Neural cell (in vitro differentiated cells): ENCODE data around the gene PLXDC2.

ENCODE experiments used
- EP300 ChIP-seq: fragments of 450-650 bp; conservative IDR thresholded peaks from 2 replicates; pipeline ENCODE4 v1.6.1; 2014; ENCODE audit warnings: antibody characterized with exemption, mild to moderate bottlenecking, moderate library complexity; ENCODE audit not compliant: poor library complexity, severe bottlenecking
- EZH2 ChIP-seq: fragments of 200-600, 300-800 bp; shearing (Covaris generic), sonication (generic); IDR thresholded peaks from 2 replicates; pipeline ENCODE4 v1.6.1; 2014; ENCODE audit warnings: antibody characterized with exemption, low read length, borderline replicate concordance, mild to moderate bottlenecking; ENCODE audit not compliant: insufficient read depth, poor library complexity, severe bottlenecking
- MXI1 ChIP-seq: fragments of 450-650 bp; conservative IDR thresholded peaks from 2 replicates; pipeline ENCODE4 v1.6.1; 2014; ENCODE audit warnings: antibody characterized with exemption, mild to moderate bottlenecking; ENCODE audit not compliant: poor library complexity, severe bottlenecking
- POLR2AphosphoS5 ChIP-seq: IDR thresholded peaks from 2 replicates; pipeline ENCODE4 v1.6.1; 2012
- RAD21 ChIP-seq: fragments of 450-650 bp; conservative IDR thresholded peaks from 2 replicates; pipeline ENCODE4 v1.6.1; 2014; ENCODE audit warnings: antibody characterized with exemption, mild to moderate bottlenecking, moderate library complexity
- REST ChIP-seq: IDR thresholded peaks from 2 replicates; pipeline ENCODE4 v1.6.1; 2012; ENCODE audit warnings: borderline replicate concordance
- TAF1 ChIP-seq: IDR thresholded peaks from 2 replicates; pipeline ENCODE4 v1.6.1; 2012; ENCODE audit warnings: low read depth
- TF ChIP-seq, protein P1 (sequence below): fragments of 450-650 bp; IDR thresholded peaks from 2 replicates; pipeline ENCODE4 v1.5.1; 2014; ENCODE audit warnings: antibody characterized with exemption, mild to moderate bottlenecking, moderate library complexity; ENCODE audit not compliant: poor library complexity, severe bottlenecking

DNA sequence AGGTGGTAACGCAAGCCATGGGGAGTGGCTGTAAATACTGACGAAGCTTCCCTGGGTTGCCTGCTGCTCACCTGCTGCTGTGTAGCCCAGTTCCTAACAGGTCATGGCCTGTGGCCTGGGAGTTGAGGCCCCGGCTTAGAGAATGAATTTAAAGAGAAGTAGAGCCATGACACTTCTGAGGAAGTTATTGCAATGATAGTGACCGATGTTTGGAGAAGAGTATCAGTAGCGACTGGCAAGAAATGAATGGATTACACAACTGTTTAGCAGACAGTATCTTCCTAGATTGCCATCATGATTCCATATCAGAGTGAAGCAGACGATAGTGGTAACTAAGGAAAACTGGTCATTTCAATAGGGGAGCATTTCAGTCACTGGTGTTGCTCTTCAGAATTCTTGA lies 249.6 kb downstream of the PLXDC2 start:
- TF ChIP-seq POLR2AphosphoS5 (no peak), MXI1 (no peak), EZH2 (no peak), EP300 (no peak), TAF1 (no peak), RAD21 (no peak), REST (no peak)
- TF ChIP-seq, protein P1, sequence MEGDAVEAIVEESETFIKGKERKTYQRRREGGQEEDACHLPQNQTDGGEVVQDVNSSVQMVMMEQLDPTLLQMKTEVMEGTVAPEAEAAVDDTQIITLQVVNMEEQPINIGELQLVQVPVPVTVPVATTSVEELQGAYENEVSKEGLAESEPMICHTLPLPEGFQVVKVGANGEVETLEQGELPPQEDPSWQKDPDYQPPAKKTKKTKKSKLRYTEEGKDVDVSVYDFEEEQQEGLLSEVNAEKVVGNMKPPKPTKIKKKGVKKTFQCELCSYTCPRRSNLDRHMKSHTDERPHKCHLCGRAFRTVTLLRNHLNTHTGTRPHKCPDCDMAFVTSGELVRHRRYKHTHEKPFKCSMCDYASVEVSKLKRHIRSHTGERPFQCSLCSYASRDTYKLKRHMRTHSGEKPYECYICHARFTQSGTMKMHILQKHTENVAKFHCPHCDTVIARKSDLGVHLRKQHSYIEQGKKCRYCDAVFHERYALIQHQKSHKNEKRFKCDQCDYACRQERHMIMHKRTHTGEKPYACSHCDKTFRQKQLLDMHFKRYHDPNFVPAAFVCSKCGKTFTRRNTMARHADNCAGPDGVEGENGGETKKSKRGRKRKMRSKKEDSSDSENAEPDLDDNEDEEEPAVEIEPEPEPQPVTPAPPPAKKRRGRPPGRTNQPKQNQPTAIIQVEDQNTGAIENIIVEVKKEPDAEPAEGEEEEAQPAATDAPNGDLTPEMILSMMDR, result no peak
